ENCODE measurements around the gene FCSK. TPM values are rescaled to one million over a fixed set of nuclear protein-coding genes. Genes with fewer than 3 reads are reported as not detected.
A peak's percentile ranks its signal among the peaks of the same experiment; 100 is the strongest.

FCSK gene
- total and polyA plus RNA-seq, 2 of the 13 experiments (the other 11 are each of a cell fraction or from before 2014, with no cell fraction given) = 9.1 to 19.2 TPM

DNA sequence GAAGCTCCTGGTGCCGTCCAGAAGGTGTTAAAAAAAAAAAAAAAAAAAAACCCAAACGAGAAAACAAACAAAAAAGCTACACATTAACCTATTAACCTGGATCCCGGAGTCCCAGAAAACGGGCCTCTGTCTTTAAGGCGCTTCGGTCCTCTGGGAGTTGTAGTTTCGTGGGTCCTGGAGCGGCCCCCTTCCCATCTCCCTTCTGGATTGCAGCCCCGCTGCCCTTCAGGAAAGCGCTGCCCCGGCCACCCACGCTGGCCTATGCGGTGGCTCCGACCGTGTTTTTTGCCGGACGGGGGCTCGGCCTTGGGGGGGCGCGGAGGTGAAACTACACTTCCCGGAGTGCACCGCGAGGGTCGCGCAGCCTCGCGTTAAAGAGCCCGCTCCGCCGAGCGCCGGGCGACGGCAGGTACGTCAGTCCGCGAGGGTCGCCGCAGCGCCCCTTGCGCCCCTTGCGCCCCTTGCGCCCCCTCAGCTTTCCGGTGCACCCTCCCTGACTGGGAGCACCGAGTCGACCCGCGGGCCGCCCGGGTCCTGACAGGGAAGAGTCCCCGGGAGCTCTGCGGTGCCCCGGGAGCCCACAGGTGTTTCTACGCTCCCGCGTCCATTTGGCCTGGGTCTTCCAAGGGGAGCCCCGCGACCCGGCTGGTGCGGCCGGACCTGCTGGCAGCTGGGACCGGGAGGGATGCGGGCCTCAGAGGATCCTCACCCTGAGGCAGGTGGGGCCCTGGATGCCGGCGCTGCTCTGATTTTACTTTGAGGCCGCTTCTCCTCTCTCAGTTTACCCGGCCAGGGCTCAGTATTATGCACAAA is at the start of gene FCSK (continued):
- TF ChIP-seq, protein P1, sequence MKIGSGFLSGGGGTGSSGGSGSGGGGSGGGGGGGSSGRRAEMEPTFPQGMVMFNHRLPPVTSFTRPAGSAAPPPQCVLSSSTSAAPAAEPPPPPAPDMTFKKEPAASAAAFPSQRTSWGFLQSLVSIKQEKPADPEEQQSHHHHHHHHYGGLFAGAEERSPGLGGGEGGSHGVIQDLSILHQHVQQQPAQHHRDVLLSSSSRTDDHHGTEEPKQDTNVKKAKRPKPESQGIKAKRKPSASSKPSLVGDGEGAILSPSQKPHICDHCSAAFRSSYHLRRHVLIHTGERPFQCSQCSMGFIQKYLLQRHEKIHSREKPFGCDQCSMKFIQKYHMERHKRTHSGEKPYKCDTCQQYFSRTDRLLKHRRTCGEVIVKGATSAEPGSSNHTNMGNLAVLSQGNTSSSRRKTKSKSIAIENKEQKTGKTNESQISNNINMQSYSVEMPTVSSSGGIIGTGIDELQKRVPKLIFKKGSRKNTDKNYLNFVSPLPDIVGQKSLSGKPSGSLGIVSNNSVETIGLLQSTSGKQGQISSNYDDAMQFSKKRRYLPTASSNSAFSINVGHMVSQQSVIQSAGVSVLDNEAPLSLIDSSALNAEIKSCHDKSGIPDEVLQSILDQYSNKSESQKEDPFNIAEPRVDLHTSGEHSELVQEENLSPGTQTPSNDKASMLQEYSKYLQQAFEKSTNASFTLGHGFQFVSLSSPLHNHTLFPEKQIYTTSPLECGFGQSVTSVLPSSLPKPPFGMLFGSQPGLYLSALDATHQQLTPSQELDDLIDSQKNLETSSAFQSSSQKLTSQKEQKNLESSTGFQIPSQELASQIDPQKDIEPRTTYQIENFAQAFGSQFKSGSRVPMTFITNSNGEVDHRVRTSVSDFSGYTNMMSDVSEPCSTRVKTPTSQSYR (CRISPR knock-in tag; IDR thresholded peaks at IDR 0.05; ENCODE audit: borderline replicate concordance) = no peak
- TF ChIP-seq HDAC1 (CRISPR knock-in tag; IDR thresholded peaks at IDR 0.05) (peak; percentile 94), ATAD3A (CRISPR knock-in tag; IDR thresholded peaks at IDR 0.05) (no peak), ZNF263 (CRISPR knock-in tag; IDR thresholded peaks at IDR 0.05) (peak; percentile 98), POGZ (CRISPR knock-in tag; IDR thresholded peaks at IDR 0.05) (peak; percentile 75; the same call in 1 of the 2 replicates), SALL1 (CRISPR knock-in tag; IDR thresholded peaks at IDR 0.05) (peak; percentile 80), HES4 (CRISPR knock-in tag; IDR thresholded peaks at IDR 0.05; ENCODE audit: borderline replicate concordance) (peak; percentile 95), ZNF12 (CRISPR knock-in tag; IDR thresholded peaks at IDR 0.05) (no peak), NKX3-1 (CRISPR knock-in tag; IDR thresholded peaks at IDR 0.05) (peak; percentile 96), YEATS4 (CRISPR knock-in tag; IDR thresholded peaks at IDR 0.05; ENCODE audit: borderline replicate concordance) (peak; percentile 98), ZNF343 (CRISPR knock-in tag; IDR thresholded peaks at IDR 0.05) (0 out of 2 replicates have a peak, but pooled peaks have one; percentile 49), ZNF431 (CRISPR knock-in tag; IDR thresholded peaks at IDR 0.05; ENCODE audit: borderline replicate concordance, low read depth) (no peak), TGIF2 (CRISPR knock-in tag; IDR thresholded peaks at IDR 0.05) (no peak), SAP130 (CRISPR knock-in tag; IDR thresholded peaks at IDR 0.05; ENCODE audit: low read depth) (peak; percentile 64), ZBTB38 (CRISPR knock-in tag; IDR thresholded peaks at IDR 0.05) (peak; percentile 70; the same call in 1 of the 2 replicates)
- TF ChIP-seq, protein P2, sequence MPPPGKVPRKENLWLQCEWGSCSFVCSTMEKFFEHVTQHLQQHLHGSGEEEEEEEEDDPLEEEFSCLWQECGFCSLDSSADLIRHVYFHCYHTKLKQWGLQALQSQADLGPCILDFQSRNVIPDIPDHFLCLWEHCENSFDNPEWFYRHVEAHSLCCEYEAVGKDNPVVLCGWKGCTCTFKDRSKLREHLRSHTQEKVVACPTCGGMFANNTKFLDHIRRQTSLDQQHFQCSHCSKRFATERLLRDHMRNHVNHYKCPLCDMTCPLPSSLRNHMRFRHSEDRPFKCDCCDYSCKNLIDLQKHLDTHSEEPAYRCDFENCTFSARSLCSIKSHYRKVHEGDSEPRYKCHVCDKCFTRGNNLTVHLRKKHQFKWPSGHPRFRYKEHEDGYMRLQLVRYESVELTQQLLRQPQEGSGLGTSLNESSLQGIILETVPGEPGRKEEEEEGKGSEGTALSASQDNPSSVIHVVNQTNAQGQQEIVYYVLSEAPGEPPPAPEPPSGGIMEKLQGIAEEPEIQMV (CRISPR knock-in tag; IDR thresholded peaks at IDR 0.05; ENCODE audit: low read depth) = peak; percentile 60
- TF ChIP-seq, protein P3, sequence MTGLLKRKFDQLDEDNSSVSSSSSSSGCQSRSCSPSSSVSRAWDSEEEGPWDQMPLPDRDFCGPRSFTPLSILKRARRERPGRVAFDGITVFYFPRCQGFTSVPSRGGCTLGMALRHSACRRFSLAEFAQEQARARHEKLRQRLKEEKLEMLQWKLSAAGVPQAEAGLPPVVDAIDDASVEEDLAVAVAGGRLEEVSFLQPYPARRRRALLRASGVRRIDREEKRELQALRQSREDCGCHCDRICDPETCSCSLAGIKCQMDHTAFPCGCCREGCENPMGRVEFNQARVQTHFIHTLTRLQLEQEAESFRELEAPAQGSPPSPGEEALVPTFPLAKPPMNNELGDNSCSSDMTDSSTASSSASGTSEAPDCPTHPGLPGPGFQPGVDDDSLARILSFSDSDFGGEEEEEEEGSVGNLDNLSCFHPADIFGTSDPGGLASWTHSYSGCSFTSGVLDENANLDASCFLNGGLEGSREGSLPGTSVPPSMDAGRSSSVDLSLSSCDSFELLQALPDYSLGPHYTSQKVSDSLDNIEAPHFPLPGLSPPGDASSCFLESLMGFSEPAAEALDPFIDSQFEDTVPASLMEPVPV (CRISPR knock-in tag; IDR thresholded peaks at IDR 0.05) = peak; percentile 88; the same call in 1 of the 2 replicates
- TF ChIP-seq, protein P4, sequence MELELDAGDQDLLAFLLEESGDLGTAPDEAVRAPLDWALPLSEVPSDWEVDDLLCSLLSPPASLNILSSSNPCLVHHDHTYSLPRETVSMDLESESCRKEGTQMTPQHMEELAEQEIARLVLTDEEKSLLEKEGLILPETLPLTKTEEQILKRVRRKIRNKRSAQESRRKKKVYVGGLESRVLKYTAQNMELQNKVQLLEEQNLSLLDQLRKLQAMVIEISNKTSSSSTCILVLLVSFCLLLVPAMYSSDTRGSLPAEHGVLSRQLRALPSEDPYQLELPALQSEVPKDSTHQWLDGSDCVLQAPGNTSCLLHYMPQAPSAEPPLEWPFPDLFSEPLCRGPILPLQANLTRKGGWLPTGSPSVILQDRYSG (CRISPR knock-in tag; IDR thresholded peaks at IDR 0.05) = peak; percentile 89; the same call in 1 of the 2 replicates

Measured in HepG2 (cell line).